ENCODE measurements around the gene AOAH.

Gene AOAH

GRCh38 chr7:36521133-36521532 lies 203.2 kb downstream of the AOAH start:
- H3K4me3 ChIP-seq, result no peak overlapping the region
- DNase-seq (ENCODE audit: low spot score), result no peak
- TF ChIP-seq CTCF (IDR thresholded peaks at IDR 0.05), result no peak
- H3K27ac ChIP-seq, result no peak overlapping the region

- no peak for TF ChIP-seq CTCF (IDR thresholded peaks at IDR 0.05)
- H3K4me3 ChIP-seq, result no peak overlapping the region
- no peak for DNase-seq (ENCODE audit: low spot score)
- no peak overlapping the region for H3K27ac ChIP-seq
These were observed 208.4 kb downstream of the AOAH start for GRCh38 chr7:36515847-36516246.

GRCh38 chr7:36514289-36515243 lies 209.7 kb downstream of the AOAH start:
- no peak for TF ChIP-seq CTCF (IDR thresholded peaks at IDR 0.05)
- no peak for DNase-seq (ENCODE audit: low spot score)
- no peak overlapping the region for H3K27ac ChIP-seq
- no peak overlapping the region for H3K4me3 ChIP-seq

- no peak for DNase-seq (ENCODE audit: low spot score)
- no peak for TF ChIP-seq CTCF (IDR thresholded peaks at IDR 0.05)
- no peak overlapping the region for H3K27ac ChIP-seq
- no peak overlapping the region for H3K4me3 ChIP-seq
These were observed 210.9 kb downstream of the AOAH start for GRCh38 chr7:36513393-36513792.

GRCh38 chr7:36512616-36513015 lies 211.7 kb downstream of the AOAH start:
- no peak for TF ChIP-seq CTCF (IDR thresholded peaks at IDR 0.05)
- H3K4me3 ChIP-seq, result no peak overlapping the region
- H3K27ac ChIP-seq, result no peak overlapping the region
- no peak for DNase-seq (ENCODE audit: low spot score)

GRCh38 chr7:36509962-36510361 lies 214.3 kb downstream of the AOAH start:
- Histone ChIP-seq H3K4me3 (no peak overlapping the region), H3K27ac (no peak overlapping the region)
- DNase-seq (ENCODE audit: low spot score), result no peak
- TF ChIP-seq CTCF (IDR thresholded peaks at IDR 0.05), result no peak

Data from coronary artery (tissue), 2 donors.